Vagina (tissue), 2 donors: ENCODE data around the gene C1QTNF2.
"Not testable (repeated sequence)": the region's sequence is repeated elsewhere in the genome, so short reads cannot be mapped to it uniquely, and the experiment has no call there.

Source experiments
- CTCF ChIP-seq, 3 experiments: fragments of 450-650 bp in 2 of 3; fragments of 200-600 bp in 1 of 3; sonication (generic) in 1 of 3; IDR thresholded peaks; one replicate each; pipeline ENCODE4 v1.5.1; 2017 to 2019; ENCODE audit warnings: antibody characterized with exemption in 3 of 3, mild to moderate bottlenecking in 2 of 3, moderate library complexity in 2 of 3
- POLR2A ChIP-seq, 2 donors: fragments of 450-650 bp; IDR thresholded peaks; one replicate each; pipeline ENCODE4 v1.6.1; 2017; ENCODE audit warnings: antibody characterized with exemption in 2 of 2, mild to moderate bottlenecking in 2 of 2, moderate library complexity in 2 of 2
- POLR2AphosphoS5 ChIP-seq, 2 donors: sonication (generic); formaldehyde crosslinking; IDR thresholded peaks; one replicate each; pipeline ENCODE4 v1.9.0; 2017; ENCODE audit warnings: antibody characterized with exemption in 2 of 2, mild to moderate bottlenecking in 2 of 2, low read depth in 1 of 2; ENCODE audit not compliant: insufficient read depth in 1 of 2

GRCh38 chr5:160334716-160335115 is 35.7 kb downstream of the C1QTNF2 start:
- not testable (repeated sequence) for TF ChIP-seq CTCF (IDR thresholded peaks at IDR 0.05); POLR2A (IDR thresholded peaks at IDR 0.05); POLR2AphosphoS5 (IDR thresholded peaks at IDR 0.05; ENCODE audit: insufficient read depth in 1 of 2, low read depth in 1 of 2)
